SK-N-MC (cell line): ENCODE measurements around the gene CEP104.

Experiments used
- DNase-seq: peaks from one replicate; pipeline ENCODE4 v3.0.0-alpha.2; 2011; ENCODE audit warnings: low read depth, low spot score
- H3K27ac ChIP-seq: fragments of 200-600 bp; sonication (generic); 2 replicates; pipeline ENCODE4 v1.5.1; 2016; ENCODE audit warnings: mixed run types
- H3K36me3 ChIP-seq: fragments of 200-600 bp; sonication (generic); 2 replicates; pipeline ENCODE4 v1.6.1; 2017; ENCODE audit warnings: antibody characterized with exemption, low read length, mixed read lengths; ENCODE audit not compliant: insufficient read depth
- H3K4me3 ChIP-seq: fragments of 200-600 bp; sonication (generic); 2 replicates; pipeline ENCODE4 v1.5.1; 2016
- H3K9ac ChIP-seq: fragments of 200-600 bp; sonication (generic); 2 replicates; pipeline ENCODE4 v1.8.0; 2017; ENCODE audit warnings: mixed run types, mixed read lengths; ENCODE audit not compliant: insufficient read length
- H3K9me3 ChIP-seq: fragments of 200-600 bp; sonication (generic); 2 replicates; pipeline ENCODE4 v1.6.1; 2017; ENCODE audit warnings: low read depth, mild to moderate bottlenecking, antibody characterized with exemption, low read length, moderate library complexity, mixed read lengths
- EZH2 ChIP-seq: fragments of 200-600 bp; sonication (generic); IDR thresholded peaks from one replicate; pipeline ENCODE4 v1.6.1; 2017; ENCODE audit warnings: antibody characterized with exemption
- FOXP2 ChIP-seq: optimal IDR thresholded peaks from 2 replicates; pipeline ENCODE3; 2011; ENCODE audit warnings: mild to moderate bottlenecking, moderate library complexity; ENCODE audit not compliant: insufficient read depth; ENCODE audit errors: extremely low read length, control extremely low read depth
- POLR2AphosphoS5 ChIP-seq: IDR thresholded peaks from 2 replicates; pipeline ENCODE4 v1.6.1; 2012; ENCODE audit warnings: mild to moderate bottlenecking, low read depth, low read length, borderline replicate concordance

Gene CEP104

GRCh38 chr1:3786468-3787348 lies 70.3 kb downstream of the CEP104 start:
- Histone ChIP-seq H3K27ac (no peak overlapping the region), H3K9ac (no peak overlapping the region), H3K9me3 (no peaks in the 10 kb centered on the region), H3K36me3 (peaks cover 45% of the 10 kb centered on the region), H3K4me3 (no peak overlapping the region)
- TF ChIP-seq EZH2 = no peak
- TF ChIP-seq POLR2AphosphoS5 = no peak
- TF ChIP-seq FOXP2 = no peak
- no peak for DNase-seq

DNA sequence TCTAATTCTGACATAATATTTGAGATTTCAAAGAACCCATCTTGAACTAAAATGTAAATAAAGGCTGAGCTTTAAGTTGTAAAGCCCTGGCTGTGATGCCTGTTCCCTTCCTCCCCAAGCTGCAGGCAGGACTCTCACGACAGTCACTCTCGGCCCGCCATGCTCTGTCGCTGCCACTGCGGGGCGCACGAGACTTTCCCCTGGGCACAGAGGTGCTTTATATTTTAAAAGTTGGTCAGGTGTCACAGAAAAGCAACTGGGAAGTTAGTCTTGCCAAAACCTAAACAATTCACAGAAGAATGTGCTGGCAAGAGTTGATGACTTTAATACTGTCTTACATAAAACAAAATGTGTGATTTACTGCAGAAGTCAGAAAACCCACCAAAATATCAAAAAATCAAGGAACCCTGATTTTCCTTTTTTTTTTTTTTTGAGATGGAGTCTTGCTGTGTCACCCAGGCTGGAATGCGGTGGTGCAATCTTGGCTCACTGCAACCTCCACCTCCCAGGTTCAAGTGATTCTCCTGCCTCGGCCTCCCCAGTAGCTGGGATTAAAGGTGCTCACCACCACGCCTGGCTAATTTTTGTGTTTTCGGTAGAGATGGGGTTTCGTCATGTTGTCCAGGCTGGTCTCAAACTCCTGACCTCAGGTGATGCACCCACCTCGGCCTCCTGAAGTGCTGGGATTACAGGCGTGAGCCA lies 71.4 kb downstream of the CEP104 start:
- Histone ChIP-seq H3K27ac (no peak overlapping the region), H3K9me3 (no peaks in the 10 kb centered on the region), H3K4me3 (no peak overlapping the region), H3K9ac (no peak overlapping the region), H3K36me3 (peaks cover 55% of the 10 kb centered on the region)
- DNase-seq = no peak
- TF ChIP-seq FOXP2 (no peak), POLR2AphosphoS5 (no peak), EZH2 (no peak)

- no peak for DNase-seq
- no peak for TF ChIP-seq EZH2
- no peak for TF ChIP-seq POLR2AphosphoS5
- no peak for TF ChIP-seq FOXP2
- H3K9me3 ChIP-seq = no peaks in the 10 kb centered on the region
- no peak overlapping the region for H3K9ac ChIP-seq
- no peak overlapping the region for H3K4me3 ChIP-seq
- no peak overlapping the region for H3K27ac ChIP-seq
- peaks cover 60% of the 10 kb centered on the region for H3K36me3 ChIP-seq
Measured at GRCh38 chr1:3785045-3785444, 72.0 kb downstream of the CEP104 start.

DNA sequence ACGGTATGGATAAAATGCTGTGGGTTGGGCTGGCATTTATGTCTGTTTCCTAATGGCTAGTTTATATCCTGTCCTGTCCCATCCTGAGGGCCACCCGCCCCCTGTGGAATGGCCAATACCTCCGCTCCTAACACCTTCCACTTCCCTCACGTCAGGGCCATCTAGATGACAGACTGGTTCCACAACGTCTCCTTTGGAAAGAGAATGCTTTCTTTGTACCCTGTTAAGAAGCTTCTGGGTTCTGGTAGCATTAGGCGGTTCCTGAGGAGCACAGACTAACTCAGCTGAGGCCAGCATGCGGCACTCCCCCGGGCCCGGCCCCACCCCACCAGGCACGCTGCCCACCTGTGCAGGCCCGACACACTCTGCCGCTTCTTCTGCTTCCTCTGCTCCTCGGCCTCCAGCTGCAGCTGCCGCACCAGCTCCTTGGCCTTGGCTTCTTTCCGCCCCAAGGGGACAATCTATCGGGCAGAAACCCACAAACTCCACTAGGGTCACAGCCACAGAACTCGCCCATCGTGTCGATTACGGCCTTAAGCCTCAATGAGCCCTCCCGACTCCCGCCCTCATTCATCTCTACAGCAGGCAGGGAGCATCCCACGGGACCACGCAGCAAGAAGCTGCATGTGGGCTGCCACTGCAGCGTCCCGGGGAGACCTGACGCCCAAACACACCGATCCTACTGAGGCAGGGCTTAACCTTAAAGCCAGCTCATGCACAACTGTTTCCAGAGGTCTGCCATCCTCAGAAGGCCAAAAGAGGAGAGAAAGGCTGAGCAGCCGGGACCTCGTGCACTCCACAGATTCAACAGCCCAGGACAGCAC lies 73.1 kb downstream of the CEP104 start:
- TF ChIP-seq FOXP2 = no peak
- no peak for TF ChIP-seq POLR2AphosphoS5
- TF ChIP-seq EZH2 = no peak
- Histone ChIP-seq H3K9ac (no peak overlapping the region), H3K36me3 (peaks cover 64% of the 10 kb centered on the region), H3K9me3 (no peaks in the 10 kb centered on the region), H3K4me3 (no peak overlapping the region), H3K27ac (no peak overlapping the region)
- DNase-seq = no peak

GRCh38 chr1:3780901-3781300 lies 76.1 kb downstream of the CEP104 start:
- no peak for TF ChIP-seq POLR2AphosphoS5
- no peak for TF ChIP-seq FOXP2
- TF ChIP-seq EZH2 = no peak
- Histone ChIP-seq H3K9me3 (no peaks in the 10 kb centered on the region), H3K27ac (no peak overlapping the region), H3K4me3 (no peak overlapping the region), H3K9ac (no peak overlapping the region), H3K36me3 (peaks cover 52% of the 10 kb centered on the region)
- no peak for DNase-seq

DNA sequence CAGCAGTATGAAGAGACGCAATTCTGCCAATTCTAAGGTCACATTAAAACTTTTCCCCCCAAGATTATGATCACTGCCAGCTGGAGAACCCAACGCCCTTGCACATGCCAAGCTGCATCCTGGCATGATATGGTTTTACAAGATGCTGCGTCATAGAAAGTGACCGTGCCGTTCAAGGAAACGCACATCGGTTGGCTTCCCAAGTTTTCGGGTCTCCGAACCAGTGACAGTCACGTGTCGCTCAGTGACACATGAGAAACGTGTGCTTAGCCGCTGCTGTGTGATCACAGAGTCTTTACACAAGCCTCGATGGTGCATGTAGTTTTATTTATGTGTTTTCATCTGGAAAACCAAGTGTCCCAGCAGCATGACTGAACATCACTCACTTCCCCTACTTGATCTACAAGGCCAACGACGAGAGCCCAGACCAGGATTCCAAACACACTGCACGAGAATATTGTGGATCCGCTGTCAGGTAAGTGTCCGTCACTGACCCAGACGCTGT lies 77.0 kb downstream of the CEP104 start:
- no peak for TF ChIP-seq EZH2
- Histone ChIP-seq H3K27ac (no peak overlapping the region), H3K9me3 (no peaks in the 10 kb centered on the region), H3K36me3 (peaks cover 45% of the 10 kb centered on the region), H3K9ac (no peak overlapping the region), H3K4me3 (no peak overlapping the region)
- DNase-seq = no peak

- Histone ChIP-seq H3K9ac (no peak overlapping the region), H3K36me3 (peaks cover 41% of the 10 kb centered on the region), H3K9me3 (no peaks in the 10 kb centered on the region), H3K27ac (no peak overlapping the region), H3K4me3 (no peak overlapping the region)
- no peak for TF ChIP-seq FOXP2
- no peak for TF ChIP-seq POLR2AphosphoS5
- TF ChIP-seq EZH2 = no peak
- no peak for DNase-seq
Measured at GRCh38 chr1:3779265-3779911, 77.6 kb downstream of the CEP104 start.
